ENCODE measurements around the gene PPIL3.

- TF ChIP-seq CTCF (IDR thresholded peaks at IDR 0.05): no peak
- no peak for TF ChIP-seq POLR2AphosphoS5 (IDR thresholded peaks at IDR 0.05; ENCODE audit: low read depth, low read length)
- TF ChIP-seq TCF7L2 (IDR thresholded peaks at IDR 0.05; ENCODE audit: low read depth, low read length): no peak
Observed at GRCh38 chr2:200834701-200835100, 54.2 kb downstream of the PPIL3 start.
